Upper lobe of left lung (tissue), 4 donors: ENCODE data around the gene TBC1D16.

Experiments used
- CTCF ChIP-seq, 6 experiments: fragments of 450-650 bp in 4 of 6; fragments of 200-600 bp in 2 of 6; sonication (generic) in 2 of 6; IDR thresholded peaks; one replicate each; pipeline ENCODE4 v1.5.1; 2016 to 2019; ENCODE audit warnings: antibody characterized with exemption in 6 of 6
- EP300 ChIP-seq, 4 donors: sonication (generic); formaldehyde crosslinking; IDR thresholded peaks; one replicate each; pipeline ENCODE4 v1.5.1; 2017; ENCODE audit warnings: antibody characterized with exemption in 4 of 4, control low read depth in 2 of 4
- POLR2A ChIP-seq, 4 donors: fragments of 450-650 bp; IDR thresholded peaks; one replicate each; pipeline ENCODE4 v1.5.1; 2016 to 2017; ENCODE audit warnings: antibody characterized with exemption in 4 of 4, mild to moderate bottlenecking in 2 of 4

DNA sequence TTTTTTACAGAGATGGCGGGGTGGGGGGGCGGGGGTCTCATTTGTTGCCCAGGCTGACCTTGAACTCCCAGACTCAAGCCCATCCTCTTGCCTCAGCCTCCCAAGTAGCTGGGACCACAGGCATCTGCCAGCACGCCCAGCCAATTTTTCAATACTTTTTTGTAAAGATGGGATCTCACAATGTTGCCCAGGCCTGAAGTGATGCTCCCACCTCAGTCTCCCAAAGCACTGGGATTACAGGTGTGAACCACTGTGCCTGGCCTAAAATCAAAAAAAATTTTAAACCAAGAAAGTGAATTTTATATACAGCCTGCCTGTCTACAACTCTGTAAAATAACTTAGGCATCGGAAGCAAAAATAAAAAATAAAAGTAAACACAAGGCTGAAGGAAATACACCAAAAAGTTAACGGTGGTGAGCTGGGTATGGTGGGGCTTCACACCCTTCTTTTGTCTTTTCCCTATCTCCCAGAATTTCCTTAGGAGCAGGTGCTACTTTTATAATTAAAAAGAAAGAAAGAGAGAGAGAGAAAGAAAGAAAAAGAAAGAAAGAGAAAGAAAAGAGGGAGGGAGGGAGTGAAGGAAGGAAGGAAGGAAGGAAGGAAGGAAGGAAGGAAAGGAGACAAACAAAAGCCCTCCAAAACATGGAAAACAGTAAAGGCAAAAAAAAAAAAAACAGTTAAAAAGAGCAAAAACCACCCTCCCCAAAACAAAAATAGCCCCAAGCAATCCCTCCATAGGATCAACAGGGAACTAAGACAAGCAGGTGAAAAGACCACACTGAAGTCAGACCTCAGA lies 51.4 kb downstream of the TBC1D16 start:
- TF ChIP-seq EP300 (IDR thresholded peaks at IDR 0.05) (no peak), CTCF (IDR thresholded peaks at IDR 0.05) (no peak), POLR2A (IDR thresholded peaks at IDR 0.05) (no peak)
